Measurements from ENCODE around the gene NMT2.

- TF ChIP-seq HDAC6 (IDR thresholded peaks at IDR 0.05; ENCODE audit: unreplicated experiment) (no peak), STAT1 (conservative IDR thresholded peaks at IDR 0.05) (no peak), RAD21 (IDR thresholded peaks at IDR 0.05; ENCODE audit: insufficient read depth, low read depth, low read length) (no peak), POLR2AphosphoS5 (IDR thresholded peaks at IDR 0.05; ENCODE audit: low read length) (no peak), POLR2A (IDR thresholded peaks at IDR 0.05; ENCODE audit: low read depth, low read length) (no peak), CTCF (IDR thresholded peaks at IDR 0.05 in 2 of 3, conservative IDR thresholded peaks at IDR 0.05 in 1 of 3; ENCODE audit: control insufficient read depth in 2 of 3, extremely low read depth in 1 of 3, insufficient read depth in 1 of 3, low read depth in 3 of 3, low read length in 3 of 3) (no peak), TARDBP (IDR thresholded peaks at IDR 0.05; ENCODE audit: borderline replicate concordance) (no peak), REST (IDR thresholded peaks at IDR 0.05; ENCODE audit: low read depth, low read length) (no peak), PAX8 (IDR thresholded peaks at IDR 0.05) (no peak), TCF7 (IDR thresholded peaks at IDR 0.05; ENCODE audit: borderline replicate concordance) (no peak)
Measured at GRCh38 chr10:15168786-15169554, 477 bp upstream of the NMT2 start.

All from GM12878 (cell line).